ENCODE results near the gene CCSER1. TPM values are rescaled to one million over a fixed set of nuclear protein-coding genes. Genes with fewer than 3 reads are reported as not detected.

Gene CCSER1
- polyA plus RNA-seq, 1 donor from 2014 or later: 20.8 TPM

DNA sequence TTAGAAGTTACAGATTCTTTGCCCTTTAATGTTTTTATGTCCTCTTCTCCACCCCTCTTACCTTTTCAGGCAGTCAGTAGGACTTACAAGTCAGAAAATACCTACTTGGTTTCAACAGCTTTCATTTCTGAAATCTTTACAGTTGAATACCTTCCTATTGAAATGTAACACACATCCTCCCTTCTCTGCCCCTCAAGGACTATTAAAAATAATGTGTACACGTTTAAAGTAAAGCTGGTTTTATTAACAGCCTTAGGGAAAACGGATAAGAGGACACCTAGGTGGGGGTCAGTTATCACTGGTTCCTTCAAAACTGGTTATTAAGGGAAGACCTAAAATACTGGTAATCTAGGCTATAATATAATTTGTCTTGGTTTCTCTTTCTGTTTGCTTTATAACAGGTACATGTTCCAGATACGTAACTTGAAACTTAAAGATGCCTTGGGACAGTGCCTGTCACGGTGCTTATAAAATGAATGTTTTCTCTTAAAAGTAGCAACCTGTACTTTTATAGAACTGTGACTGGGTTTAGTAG, 1.8 kb downstream of the CCSER1 start:
- no peaks in the 10 kb centered on the region for H3K9me2 ChIP-seq (ENCODE audit: insufficient read depth, low read length)
- peaks cover 32% of the 10 kb centered on the region for H3K79me2 ChIP-seq (replicated peaks; ENCODE audit: insufficient read depth, low read length)
- H4K20me1 ChIP-seq (ENCODE audit: insufficient read depth): no peaks in the 10 kb centered on the region
- H3K9me3 ChIP-seq (ENCODE audit: low read length): no peaks in the 10 kb centered on the region
- H3F3A ChIP-seq (ENCODE audit: insufficient read depth, low read length, poor library complexity, severe bottlenecking): no peaks in the 10 kb centered on the region
- H2AFZ ChIP-seq (ENCODE audit: low read depth, low read length): peak overlapping the region; percentile 47
- H3K27ac ChIP-seq (ENCODE audit: low read length): peak overlapping the region; percentile 92
- TF ChIP-seq, protein P1, sequence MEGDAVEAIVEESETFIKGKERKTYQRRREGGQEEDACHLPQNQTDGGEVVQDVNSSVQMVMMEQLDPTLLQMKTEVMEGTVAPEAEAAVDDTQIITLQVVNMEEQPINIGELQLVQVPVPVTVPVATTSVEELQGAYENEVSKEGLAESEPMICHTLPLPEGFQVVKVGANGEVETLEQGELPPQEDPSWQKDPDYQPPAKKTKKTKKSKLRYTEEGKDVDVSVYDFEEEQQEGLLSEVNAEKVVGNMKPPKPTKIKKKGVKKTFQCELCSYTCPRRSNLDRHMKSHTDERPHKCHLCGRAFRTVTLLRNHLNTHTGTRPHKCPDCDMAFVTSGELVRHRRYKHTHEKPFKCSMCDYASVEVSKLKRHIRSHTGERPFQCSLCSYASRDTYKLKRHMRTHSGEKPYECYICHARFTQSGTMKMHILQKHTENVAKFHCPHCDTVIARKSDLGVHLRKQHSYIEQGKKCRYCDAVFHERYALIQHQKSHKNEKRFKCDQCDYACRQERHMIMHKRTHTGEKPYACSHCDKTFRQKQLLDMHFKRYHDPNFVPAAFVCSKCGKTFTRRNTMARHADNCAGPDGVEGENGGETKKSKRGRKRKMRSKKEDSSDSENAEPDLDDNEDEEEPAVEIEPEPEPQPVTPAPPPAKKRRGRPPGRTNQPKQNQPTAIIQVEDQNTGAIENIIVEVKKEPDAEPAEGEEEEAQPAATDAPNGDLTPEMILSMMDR (IDR thresholded peaks at IDR 0.05; ENCODE audit: poor library complexity, severe bottlenecking): no peak
- TF ChIP-seq POLR2AphosphoS5 (IDR thresholded peaks at IDR 0.05) (no peak), EZH2 (IDR thresholded peaks at IDR 0.05; ENCODE audit: borderline replicate concordance, insufficient read depth, low read length, poor library complexity, severe bottlenecking) (no peak), SMC3 (conservative IDR thresholded peaks at IDR 0.05; ENCODE audit: poor library complexity) (no peak), MXI1 (conservative IDR thresholded peaks at IDR 0.05; ENCODE audit: poor library complexity, severe bottlenecking) (no peak), TAF1 (IDR thresholded peaks at IDR 0.05; ENCODE audit: low read depth) (no peak), RAD21 (conservative IDR thresholded peaks at IDR 0.05) (no peak), EP300 (conservative IDR thresholded peaks at IDR 0.05; ENCODE audit: poor library complexity, severe bottlenecking) (no peak)
- TF ChIP-seq, protein P2, sequence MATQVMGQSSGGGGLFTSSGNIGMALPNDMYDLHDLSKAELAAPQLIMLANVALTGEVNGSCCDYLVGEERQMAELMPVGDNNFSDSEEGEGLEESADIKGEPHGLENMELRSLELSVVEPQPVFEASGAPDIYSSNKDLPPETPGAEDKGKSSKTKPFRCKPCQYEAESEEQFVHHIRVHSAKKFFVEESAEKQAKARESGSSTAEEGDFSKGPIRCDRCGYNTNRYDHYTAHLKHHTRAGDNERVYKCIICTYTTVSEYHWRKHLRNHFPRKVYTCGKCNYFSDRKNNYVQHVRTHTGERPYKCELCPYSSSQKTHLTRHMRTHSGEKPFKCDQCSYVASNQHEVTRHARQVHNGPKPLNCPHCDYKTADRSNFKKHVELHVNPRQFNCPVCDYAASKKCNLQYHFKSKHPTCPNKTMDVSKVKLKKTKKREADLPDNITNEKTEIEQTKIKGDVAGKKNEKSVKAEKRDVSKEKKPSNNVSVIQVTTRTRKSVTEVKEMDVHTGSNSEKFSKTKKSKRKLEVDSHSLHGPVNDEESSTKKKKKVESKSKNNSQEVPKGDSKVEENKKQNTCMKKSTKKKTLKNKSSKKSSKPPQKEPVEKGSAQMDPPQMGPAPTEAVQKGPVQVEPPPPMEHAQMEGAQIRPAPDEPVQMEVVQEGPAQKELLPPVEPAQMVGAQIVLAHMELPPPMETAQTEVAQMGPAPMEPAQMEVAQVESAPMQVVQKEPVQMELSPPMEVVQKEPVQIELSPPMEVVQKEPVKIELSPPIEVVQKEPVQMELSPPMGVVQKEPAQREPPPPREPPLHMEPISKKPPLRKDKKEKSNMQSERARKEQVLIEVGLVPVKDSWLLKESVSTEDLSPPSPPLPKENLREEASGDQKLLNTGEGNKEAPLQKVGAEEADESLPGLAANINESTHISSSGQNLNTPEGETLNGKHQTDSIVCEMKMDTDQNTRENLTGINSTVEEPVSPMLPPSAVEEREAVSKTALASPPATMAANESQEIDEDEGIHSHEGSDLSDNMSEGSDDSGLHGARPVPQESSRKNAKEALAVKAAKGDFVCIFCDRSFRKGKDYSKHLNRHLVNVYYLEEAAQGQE (IDR thresholded peaks at IDR 0.05; ENCODE audit: borderline replicate concordance): no peak
- H3K27me3 ChIP-seq (ENCODE audit: insufficient read depth, low read depth, low read length): no peaks in the 10 kb centered on the region
- H3K4me2 ChIP-seq (ENCODE audit: low read length): peak overlapping the region; percentile 88
- H3K9ac ChIP-seq (ENCODE audit: low read length): peak overlapping the region; percentile 94
- H3K36me3 ChIP-seq (ENCODE audit: insufficient read depth, low read length): no peaks in the 10 kb centered on the region
- peak overlapping the region; percentile 85 for H3K4me3 ChIP-seq (ENCODE audit: low read length)

GRCh38 chr4:90130076-90130475, 2.9 kb downstream of the CCSER1 start:
- Histone ChIP-seq H3K9ac (ENCODE audit: low read length) (peak overlapping the region; percentile 8), H3K79me2 (replicated peaks; ENCODE audit: insufficient read depth, low read length) (peaks cover 37% of the 10 kb centered on the region), H3K4me3 (ENCODE audit: low read length) (peak overlapping the region; percentile 85), H4K20me1 (ENCODE audit: insufficient read depth) (no peaks in the 10 kb centered on the region), H3K27ac (ENCODE audit: low read length) (no peak overlapping the region), H3K9me3 (ENCODE audit: low read length) (no peaks in the 10 kb centered on the region), H2AFZ (ENCODE audit: low read depth, low read length) (no peak overlapping the region), H3K27me3 (ENCODE audit: insufficient read depth, low read depth, low read length) (no peaks in the 10 kb centered on the region), H3K4me2 (ENCODE audit: low read length) (peak overlapping the region; percentile 88), H3K36me3 (ENCODE audit: insufficient read depth, low read length) (no peaks in the 10 kb centered on the region), H3K9me2 (ENCODE audit: insufficient read depth, low read length) (no peaks in the 10 kb centered on the region), H3F3A (ENCODE audit: insufficient read depth, low read length, poor library complexity, severe bottlenecking) (no peaks in the 10 kb centered on the region)
- TF ChIP-seq, protein P2 (IDR thresholded peaks at IDR 0.05; ENCODE audit: borderline replicate concordance): no peak
- no peak for TF ChIP-seq MXI1 (conservative IDR thresholded peaks at IDR 0.05; ENCODE audit: poor library complexity, severe bottlenecking)
- TF ChIP-seq RAD21 (conservative IDR thresholded peaks at IDR 0.05): no peak
- no peak for TF ChIP-seq EZH2 (IDR thresholded peaks at IDR 0.05; ENCODE audit: borderline replicate concordance, insufficient read depth, low read length, poor library complexity, severe bottlenecking)
- TF ChIP-seq POLR2AphosphoS5 (IDR thresholded peaks at IDR 0.05): no peak
- no peak for TF ChIP-seq TAF1 (IDR thresholded peaks at IDR 0.05; ENCODE audit: low read depth)
- TF ChIP-seq, protein P1 (IDR thresholded peaks at IDR 0.05; ENCODE audit: poor library complexity, severe bottlenecking): no peak
- no peak for TF ChIP-seq SMC3 (conservative IDR thresholded peaks at IDR 0.05; ENCODE audit: poor library complexity)
- TF ChIP-seq EP300 (conservative IDR thresholded peaks at IDR 0.05; ENCODE audit: poor library complexity, severe bottlenecking): no peak

Data from neural cell (in vitro differentiated cells).